GM23338 (cell line): ENCODE measurements around the gene ACTR6. TPM values are rescaled to one million over a fixed set of nuclear protein-coding genes. Genes with fewer than 3 reads are reported as not detected.

Experiments
- ATAC-seq: fragments of 200-7000 bp; cut with Tn5 transposase; 3 replicates; pipeline ENCODE4 v1.9.1; 2020
- DNase-seq: peaks from one replicate; pipeline ENCODE4 v3.0.0-alpha.2; 2015; ENCODE audit warnings: low spot score
- H2AFZ ChIP-seq: fragments of 200-600 bp; sonication (generic); 2 replicates; pipeline ENCODE4 v1.8.0; 2016; ENCODE audit warnings: antibody characterized with exemption, mild to moderate bottlenecking, moderate library complexity
- H3F3A ChIP-seq: fragments of 200-600 bp; sonication (generic); replicated peaks from 2 replicates; pipeline ENCODE4 v1.8.0; 2017; ENCODE audit warnings: antibody characterized with exemption, mixed run types, low read depth
- H3K27ac ChIP-seq: fragments of 200-600 bp; sonication (generic); 2 replicates; pipeline ENCODE4 v1.6.1; 2016; ENCODE audit warnings: low read depth
- H3K27me3 ChIP-seq: fragments of 200-600 bp; sonication (generic); 2 replicates; pipeline ENCODE4 v1.8.0; 2016; ENCODE audit warnings: mild to moderate bottlenecking, mixed run types, moderate library complexity; ENCODE audit not compliant: insufficient read depth
- H3K36me3 ChIP-seq: fragments of 200-600 bp; sonication (generic); 2 replicates; pipeline ENCODE4 v1.8.0; 2016; ENCODE audit warnings: mild to moderate bottlenecking; ENCODE audit not compliant: insufficient read depth
- H3K4me1 ChIP-seq: fragments of 200-600 bp; sonication (generic); 2 replicates; pipeline ENCODE4 v1.8.0; 2016; ENCODE audit warnings: mild to moderate bottlenecking, moderate library complexity; ENCODE audit not compliant: insufficient read depth
- H3K4me2 ChIP-seq: fragments of 200-600 bp; sonication (generic); 2 replicates; pipeline ENCODE4 v1.7.1; 2017; ENCODE audit warnings: mixed run types
- H3K4me3 ChIP-seq: fragments of 200-600 bp; sonication (generic); 2 replicates; pipeline ENCODE4 v1.6.1; 2016; ENCODE audit warnings: mixed run types
- H3K79me2 ChIP-seq: fragments of 200-600 bp; sonication (generic); replicated peaks from 2 replicates; pipeline ENCODE4 v1.8.0; 2017; ENCODE audit warnings: mild to moderate bottlenecking; ENCODE audit not compliant: insufficient read depth
- H3K9me2 ChIP-seq: fragments of 200-600 bp; sonication (generic); 2 replicates; pipeline ENCODE4 v1.8.0; 2017; ENCODE audit not compliant: insufficient read depth
- H4K20me1 ChIP-seq: fragments of 200-600 bp; sonication (generic); replicated peaks from 2 replicates; pipeline ENCODE4 v1.8.0; 2017; ENCODE audit warnings: mild to moderate bottlenecking; ENCODE audit not compliant: insufficient read depth
- H3K27ac Mint-ChIP-seq: 2 replicates; pipeline ENCODE4 v1.8.0; 2020; ENCODE audit warnings: inconsistent platforms, mild to moderate bottlenecking, moderate library complexity, mixed read lengths
- H3K27me3 Mint-ChIP-seq: 3 replicates; pipeline ENCODE4 v1.8.0; 2022; ENCODE audit warnings: low read depth, mild to moderate bottlenecking, moderate library complexity, mixed read lengths, inconsistent platforms; ENCODE audit not compliant: insufficient read depth, poor library complexity
- H3K36me3 Mint-ChIP-seq: 3 replicates; pipeline ENCODE4 v1.8.0; 2021; ENCODE audit warnings: low read depth, mild to moderate bottlenecking, inconsistent platforms, moderate library complexity, mixed read lengths
- H3K4me1 Mint-ChIP-seq: 3 replicates; pipeline ENCODE4 v1.8.0; 2020; ENCODE audit warnings: mild to moderate bottlenecking, inconsistent platforms, mixed read lengths
- H3K4me3 Mint-ChIP-seq: 3 replicates; pipeline ENCODE4 v1.8.0; 2021; ENCODE audit warnings: moderate library complexity, mild to moderate bottlenecking, inconsistent platforms, mixed read lengths
- H3K9me3 Mint-ChIP-seq: 3 replicates; pipeline ENCODE4 v1.8.0; 2020; ENCODE audit warnings: moderate library complexity, mild to moderate bottlenecking, inconsistent platforms, mixed read lengths
- CTCF ChIP-seq, 2 experiments: fragments of 200-600 bp in 1 of 2; sonication (generic) in 1 of 2; conservative IDR thresholded peaks; 2 replicates each; pipeline versions ENCODE4 v1.5.1 to v1.6.1; 2016 to 2017; ENCODE audit warnings: antibody characterized with exemption in 2 of 2, low read depth in 2 of 2, mild to moderate bottlenecking in 2 of 2, moderate library complexity in 1 of 2
- EZH2 ChIP-seq: fragments of 200-600 bp; sonication (generic); IDR thresholded peaks from one replicate; pipeline ENCODE4 v1.8.0; 2017; ENCODE audit warnings: antibody characterized with exemption, mild to moderate bottlenecking, low read depth; ENCODE audit not compliant: unreplicated experiment
- EZH2phosphoT487 ChIP-seq: fragments of 200-600 bp; sonication (generic); IDR thresholded peaks from one replicate; pipeline ENCODE4 v1.8.1; 2018; ENCODE audit warnings: antibody characterized with exemption; ENCODE audit not compliant: unreplicated experiment
- NANOG ChIP-seq: IDR thresholded peaks from 2 replicates; pipeline ENCODE4 v1.6.1; 2016; ENCODE audit warnings: antibody characterized with exemption, borderline replicate concordance
- POLR2AphosphoS5 ChIP-seq: IDR thresholded peaks from 2 replicates; pipeline ENCODE4 v1.6.1; 2016; ENCODE audit warnings: antibody characterized with exemption, low read depth
- REST ChIP-seq: IDR thresholded peaks from one replicate; pipeline ENCODE4 v1.6.1; 2018; ENCODE audit warnings: antibody characterized with exemption; ENCODE audit not compliant: unreplicated experiment
- STAT1 ChIP-seq: IDR thresholded peaks from one replicate; pipeline ENCODE4 v1.6.1; 2016; ENCODE audit warnings: antibody characterized with exemption; ENCODE audit not compliant: unreplicated experiment
- ZNF114 ChIP-seq: fragments of 250-450 bp; sonication (Bioruptor Pico); IDR thresholded peaks from 2 replicates; pipeline ENCODE4 v1.5.0; 2020; ENCODE audit warnings: mild to moderate bottlenecking, moderate library complexity
- ZNF462 ChIP-seq: fragments of 250-450 bp; sonication (Bioruptor Pico); IDR thresholded peaks from 2 replicates; pipeline ENCODE4 v1.5.0; 2020; ENCODE audit warnings: mild to moderate bottlenecking, moderate library complexity
- polyA plus RNA-seq: library from polyadenylated mRNA; unstranded; fragments of >200 nt; fragmentation: Nextera tagmentation; extraction: Ambion mirVana; gene quantifications from 2 replicates; pipeline ENCODE4 v1.2.1, GENCODE V29; 2016
- total RNA-seq: library from RNA; depleted of rRNA; stranded (reverse); fragments of >200 nt; shearing (Covaris generic); gene quantifications from 2 replicates; pipeline ENCODE4 v1.2.3, GENCODE V29; 2014

ACTR6 gene
- total and polyA plus RNA-seq, 2 experiments from 2014 or later: 30.1 to 42.5 TPM

GRCh38 chr12:100254876-100255275, 54.3 kb downstream of the ACTR6 start:
- DNase-seq (no peak), ATAC-seq (no peak)
- H3F3A ChIP-seq: no peaks in the 10 kb centered on the region
- no peak overlapping the region for H3K27ac ChIP-seq
- Mint-ChIP-seq H3K27me3 (no peaks in the 10 kb centered on the region), H3K4me1 (no peaks in the 10 kb centered on the region), H3K9me3 (no peaks in the 10 kb centered on the region), H3K4me3 (no peak overlapping the region), H3K36me3 (no peaks in the 10 kb centered on the region), H3K27ac (no peak overlapping the region; the same call in 1 of the 2 replicates)
- TF ChIP-seq REST (no peak), ZNF114 (CRISPR knock-in tag) (no peak), POLR2AphosphoS5 (no peak)
- H2AFZ ChIP-seq: no peak overlapping the region
- H4K20me1 ChIP-seq: peaks cover 3% of the 10 kb centered on the region; the same call in 1 of the 2 replicates
- H3K4me3 ChIP-seq: no peak overlapping the region
- no peaks in the 10 kb centered on the region for H3K79me2 ChIP-seq
- no peaks in the 10 kb centered on the region for H3K4me1 ChIP-seq
- no peaks in the 10 kb centered on the region for H3K36me3 ChIP-seq
- H3K27me3 ChIP-seq: no peaks in the 10 kb centered on the region
- no peak overlapping the region for H3K4me2 ChIP-seq
- no peaks in the 10 kb centered on the region for H3K9me2 ChIP-seq

GRCh38 chr12:100258127-100258526, 57.5 kb downstream of the ACTR6 start:
- Histone ChIP-seq H2AFZ (no peak overlapping the region), H3K4me2 (no peak overlapping the region), H4K20me1 (peaks cover under 1% of the 10 kb centered on the region; the same call in 1 of the 2 replicates), H3K27me3 (no peaks in the 10 kb centered on the region), H3K36me3 (no peaks in the 10 kb centered on the region), H3K79me2 (no peaks in the 10 kb centered on the region), H3K27ac (no peak overlapping the region), H3K4me3 (no peak overlapping the region), H3K4me1 (no peaks in the 10 kb centered on the region), H3K9me2 (no peaks in the 10 kb centered on the region), H3F3A (no peaks in the 10 kb centered on the region)
- H3K27ac Mint-ChIP-seq: no peak overlapping the region
- no peaks in the 10 kb centered on the region for H3K36me3 Mint-ChIP-seq
- ATAC-seq (no peak), DNase-seq (no peak)
- H3K4me1 Mint-ChIP-seq: no peaks in the 10 kb centered on the region
- no peaks in the 10 kb centered on the region for H3K9me3 Mint-ChIP-seq
- no peaks in the 10 kb centered on the region for H3K27me3 Mint-ChIP-seq
- no peak overlapping the region for H3K4me3 Mint-ChIP-seq
- TF ChIP-seq EZH2phosphoT487: no peak
- TF ChIP-seq ZNF462 (CRISPR knock-in tag): no peak
- TF ChIP-seq NANOG: no peak
- TF ChIP-seq POLR2AphosphoS5: no peak
- TF ChIP-seq CTCF (conservative IDR thresholded peaks at IDR 0.05; ENCODE audit: low read depth in 2 of 2): no peak
- TF ChIP-seq STAT1: no peak
- no peak for TF ChIP-seq EZH2
